GM18868 (cell line): ENCODE data around the gene RMDN3.

Source experiments
- ATAC-seq: cut with Tn5 transposase; IDR thresholded peaks from one replicate; pipeline ENCODE4 v1.9.1; 2021; ENCODE audit warnings: mild to moderate bottlenecking, moderate library complexity; ENCODE audit not compliant: unreplicated experiment

Gene RMDN3, protein sequence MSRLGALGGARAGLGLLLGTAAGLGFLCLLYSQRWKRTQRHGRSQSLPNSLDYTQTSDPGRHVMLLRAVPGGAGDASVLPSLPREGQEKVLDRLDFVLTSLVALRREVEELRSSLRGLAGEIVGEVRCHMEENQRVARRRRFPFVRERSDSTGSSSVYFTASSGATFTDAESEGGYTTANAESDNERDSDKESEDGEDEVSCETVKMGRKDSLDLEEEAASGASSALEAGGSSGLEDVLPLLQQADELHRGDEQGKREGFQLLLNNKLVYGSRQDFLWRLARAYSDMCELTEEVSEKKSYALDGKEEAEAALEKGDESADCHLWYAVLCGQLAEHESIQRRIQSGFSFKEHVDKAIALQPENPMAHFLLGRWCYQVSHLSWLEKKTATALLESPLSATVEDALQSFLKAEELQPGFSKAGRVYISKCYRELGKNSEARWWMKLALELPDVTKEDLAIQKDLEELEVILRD

DNA sequence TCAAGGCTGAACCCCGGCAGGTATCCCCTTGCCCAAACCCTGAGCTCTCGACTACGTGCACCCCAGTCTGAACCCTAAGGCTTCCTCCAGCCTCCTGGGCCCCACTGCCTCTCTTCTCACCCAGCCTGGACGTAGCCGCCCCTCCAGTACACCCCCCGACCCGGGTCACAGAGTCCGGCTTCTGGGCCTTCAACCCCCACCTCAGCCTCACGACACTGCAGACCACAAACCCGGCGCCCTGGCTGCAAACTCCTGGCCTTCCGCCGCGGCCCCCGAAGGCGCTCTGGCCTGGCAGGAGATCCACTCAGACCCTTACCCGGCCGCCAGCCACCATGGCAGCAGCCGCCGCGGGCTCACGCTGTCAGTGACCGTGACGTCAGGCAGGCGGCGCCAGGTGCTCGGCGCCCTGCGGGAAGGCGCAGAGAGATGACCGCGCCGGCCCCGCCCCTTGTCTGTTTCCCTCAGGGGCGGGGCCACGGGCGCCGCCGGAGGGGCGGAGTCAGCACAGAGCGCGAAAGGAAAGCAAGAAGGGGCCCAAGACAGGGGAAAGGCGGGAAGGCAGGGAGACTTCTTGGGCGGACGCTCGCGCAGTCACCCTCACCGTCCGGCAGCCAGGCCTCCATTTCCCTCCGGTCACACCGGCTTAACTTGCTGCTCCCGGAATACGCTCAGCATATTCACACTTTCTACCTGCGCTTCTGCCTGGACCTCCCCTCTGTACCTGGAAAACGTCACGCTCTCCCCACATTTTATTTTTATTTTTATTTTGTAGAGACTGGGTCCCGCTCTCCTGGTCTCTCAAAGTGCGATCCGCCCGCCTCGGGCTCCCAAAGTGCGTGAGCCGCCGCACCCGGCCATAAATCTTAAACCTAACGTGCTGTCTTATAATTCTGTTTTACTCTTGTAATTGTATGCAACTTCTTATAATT is at the start of gene RMDN3:
RMDN3 (minus strand) TSS at position 372 of the 929 bp plus-strand sequence. CDS start 471 bp downstream, outside the sequence.
- ATAC-seq: peak; percentile 86

DNA sequence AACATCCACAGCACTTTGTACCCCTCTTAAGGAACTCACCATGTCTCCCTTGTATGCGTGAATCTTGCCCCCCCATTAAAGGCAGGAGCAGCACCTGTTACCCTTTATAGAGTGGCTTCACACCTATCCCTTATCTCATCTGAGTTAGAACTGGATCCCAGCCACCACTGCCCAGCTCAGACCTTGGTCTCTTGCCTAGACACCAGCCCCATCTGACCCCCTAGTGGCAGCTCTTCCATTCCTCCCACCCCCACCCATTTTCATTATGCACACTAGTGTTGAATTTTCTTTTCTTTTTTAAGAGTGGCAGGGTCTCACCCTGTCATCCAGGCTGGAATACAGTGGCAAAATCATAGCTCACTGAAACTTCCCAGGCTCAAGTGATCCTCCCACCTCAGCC is 48.6 kb upstream of the RMDN3 start:
- no peak for ATAC-seq

DNA sequence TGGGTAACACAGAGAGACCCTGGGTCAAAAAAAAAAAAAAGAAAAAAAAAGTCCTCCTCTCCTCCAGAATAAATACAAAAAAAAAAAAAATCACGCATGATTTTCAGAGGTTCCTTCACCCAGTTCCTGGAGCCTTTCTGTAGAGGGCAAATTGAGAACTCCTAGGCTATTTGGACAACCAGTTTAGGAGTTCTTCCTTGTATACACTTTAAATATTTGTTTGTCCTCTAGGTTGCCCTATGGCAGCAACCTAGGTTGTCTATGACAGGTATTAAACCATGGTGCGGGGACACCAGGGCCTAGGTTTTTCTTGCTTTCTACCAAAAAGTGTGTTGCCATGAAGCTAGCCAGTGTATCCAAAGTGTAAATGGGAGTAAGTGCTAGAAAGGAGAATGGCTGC is 48.0 kb upstream of the RMDN3 start:
- no peak for ATAC-seq

DNA sequence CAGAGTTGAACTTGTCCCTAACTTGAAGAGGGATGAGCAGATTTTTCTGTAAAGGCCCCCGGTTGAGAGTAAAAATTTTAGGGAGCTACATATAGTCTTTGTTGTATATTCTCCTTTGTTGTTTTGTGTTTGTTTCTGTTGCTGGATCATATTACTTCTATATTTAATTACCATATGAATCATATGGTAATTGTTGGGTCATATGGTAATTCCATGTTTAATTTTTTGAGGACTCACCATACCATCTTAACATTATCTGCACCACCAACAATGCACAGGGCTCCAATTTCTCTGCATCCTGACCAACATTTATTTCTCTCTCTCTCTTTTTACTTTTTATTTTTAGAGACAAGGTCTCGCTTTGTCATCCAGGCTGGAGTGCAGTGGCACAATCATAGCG is 44.5 kb upstream of the RMDN3 start:
- no peak for ATAC-seq

DNA sequence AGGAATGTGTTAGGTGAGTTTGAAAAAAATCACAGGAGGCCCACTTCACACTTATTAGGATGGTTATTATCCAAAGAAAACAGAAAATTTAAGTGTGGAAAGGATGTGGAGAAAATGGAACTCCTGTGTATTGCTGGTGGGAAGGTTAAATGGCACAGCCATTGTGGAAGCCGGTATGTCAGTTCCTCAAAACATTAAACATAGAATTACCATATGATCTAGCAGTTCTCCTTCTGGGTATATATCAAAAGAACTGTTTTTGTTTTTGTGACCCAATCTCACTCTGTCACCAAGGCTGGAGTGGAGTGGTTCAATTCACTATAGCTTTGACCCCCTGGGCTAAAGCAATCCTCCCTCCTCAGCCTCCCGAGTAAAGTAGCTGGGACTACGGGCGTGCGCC is 41.5 kb upstream of the RMDN3 start:
- no peak for ATAC-seq

DNA sequence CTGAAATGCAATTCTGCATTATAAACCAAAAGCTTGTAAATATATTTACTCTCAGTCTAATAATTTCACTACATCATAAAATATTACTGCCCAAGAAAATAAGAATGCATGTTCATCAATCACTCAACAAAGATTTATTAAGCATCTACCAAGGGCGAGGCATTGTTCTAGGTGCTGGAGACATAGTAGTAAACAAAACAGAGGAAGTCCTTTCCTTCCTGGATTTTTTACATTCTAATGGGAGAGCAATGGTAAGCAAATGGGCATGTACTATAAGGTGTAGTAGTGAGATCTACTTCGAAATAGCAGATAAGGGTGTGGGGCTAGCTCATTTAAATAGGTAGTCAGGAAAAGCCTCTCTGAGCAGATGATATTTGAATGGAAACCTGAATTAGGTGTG is 41.0 kb upstream of the RMDN3 start:
- ATAC-seq: no peak

DNA sequence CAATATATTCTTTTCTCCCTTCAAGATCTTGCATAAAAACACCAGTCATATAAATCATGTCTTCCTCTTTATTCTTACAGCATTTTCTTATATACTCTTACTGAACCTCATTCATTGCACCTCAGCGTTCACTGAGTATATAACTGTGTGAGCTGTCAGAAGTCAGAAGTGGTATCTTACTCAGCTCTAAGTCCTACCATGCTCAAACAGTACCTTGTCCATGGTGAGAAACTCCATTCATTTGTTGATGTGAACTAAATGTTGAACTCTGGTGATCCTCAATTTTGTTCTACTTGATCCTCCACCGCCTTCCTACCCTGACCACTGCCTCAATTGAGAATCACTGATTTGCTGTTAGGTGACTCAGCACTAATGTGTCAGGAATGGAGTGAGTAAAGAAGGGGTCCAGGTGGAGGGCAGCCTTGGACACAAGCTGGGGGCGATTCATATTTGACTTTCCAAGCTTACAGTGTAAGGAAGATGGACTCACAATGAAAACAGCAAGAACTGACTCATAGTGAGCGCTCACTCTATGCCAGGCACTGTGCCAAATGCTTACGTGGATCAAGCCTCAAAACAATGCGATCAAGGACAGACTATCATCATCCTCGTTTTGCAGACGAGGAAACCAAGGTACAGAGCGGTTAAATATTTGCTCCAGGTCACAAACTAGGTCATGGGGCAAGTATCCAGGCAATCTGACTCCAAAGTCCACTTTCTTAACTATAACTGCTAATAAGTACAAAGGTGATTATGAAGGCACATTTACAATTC is 38.3 kb upstream of the RMDN3 start:
- ATAC-seq: no peak

DNA sequence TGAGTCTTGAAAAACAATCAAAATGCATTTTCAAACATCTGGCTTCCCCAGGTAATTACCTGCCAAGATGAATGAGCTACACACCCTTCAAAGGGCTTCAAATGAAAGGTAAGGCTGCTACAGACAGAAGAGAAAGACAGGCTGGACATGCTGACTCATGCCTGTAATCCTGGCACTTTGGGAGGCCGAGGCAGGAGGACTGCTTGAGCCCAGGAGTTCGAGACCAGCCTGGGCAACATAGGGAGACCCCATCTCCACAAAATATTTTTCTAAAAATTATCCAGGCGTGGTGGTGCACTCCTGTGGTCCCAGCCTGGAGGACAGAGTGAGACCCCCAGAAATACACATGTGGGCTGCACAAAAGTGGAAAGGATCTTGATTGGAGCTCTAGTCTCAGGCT is 37.3 kb upstream of the RMDN3 start:
- no peak for ATAC-seq

DNA sequence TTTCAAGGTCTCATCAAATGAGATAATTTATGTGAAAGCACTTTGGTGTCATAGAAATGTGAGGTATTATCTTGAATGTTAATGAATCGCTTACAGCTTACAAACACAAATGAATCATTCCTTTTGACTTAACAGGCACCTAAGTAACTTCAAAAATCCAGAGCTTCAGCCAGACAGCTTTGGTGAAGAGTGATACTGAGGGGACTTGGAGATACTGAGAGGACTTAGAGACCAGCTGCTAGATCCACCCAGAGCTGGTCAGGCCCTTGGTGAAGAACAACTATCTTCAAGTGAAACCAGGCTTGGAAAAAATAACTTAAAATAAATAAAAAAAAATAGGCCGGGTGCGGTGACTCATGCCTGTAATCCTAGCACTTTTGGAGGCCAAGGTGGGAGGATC is 35.7 kb upstream of the RMDN3 start:
- ATAC-seq: no peak

DNA sequence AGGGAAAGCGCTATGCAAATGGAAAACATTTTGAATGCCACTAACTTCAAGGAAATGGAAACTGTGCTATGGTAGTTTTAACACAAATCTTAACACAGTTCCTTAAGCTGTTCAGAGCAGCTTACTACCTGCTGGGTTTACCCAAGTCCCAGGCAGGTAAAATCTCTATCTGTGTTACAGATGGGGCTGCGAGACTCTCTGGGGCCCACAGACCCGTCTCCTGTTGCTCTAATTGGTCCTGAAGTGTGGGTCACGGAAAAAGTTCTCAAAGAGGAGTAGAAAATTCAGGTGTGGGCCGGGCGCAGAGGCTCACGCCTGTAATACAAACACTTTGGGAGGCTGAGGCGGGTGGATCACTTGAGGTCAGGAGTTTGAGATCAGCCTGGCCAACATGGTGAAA is 34.9 kb upstream of the RMDN3 start:
- ATAC-seq: no peak

DNA sequence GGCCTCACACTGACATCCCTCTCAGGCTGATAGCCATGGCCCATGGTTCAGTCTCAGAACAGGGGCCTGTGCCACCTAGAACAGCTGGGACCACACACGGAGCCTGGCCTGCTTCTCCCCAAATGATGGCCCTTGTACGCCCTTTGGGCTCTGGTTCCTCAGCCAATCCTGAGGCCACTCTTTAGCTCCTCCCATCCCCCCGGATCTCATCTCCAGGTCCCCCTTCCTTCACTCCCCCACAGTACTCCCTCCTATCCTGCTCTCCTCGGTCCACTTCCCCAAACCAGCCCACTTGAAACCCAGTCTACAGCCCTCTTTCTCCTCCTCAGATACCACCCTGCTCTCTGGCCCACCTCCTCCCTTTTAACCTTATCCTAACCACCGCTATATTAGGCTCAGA is 34.1 kb upstream of the RMDN3 start:
- ATAC-seq: no peak

DNA sequence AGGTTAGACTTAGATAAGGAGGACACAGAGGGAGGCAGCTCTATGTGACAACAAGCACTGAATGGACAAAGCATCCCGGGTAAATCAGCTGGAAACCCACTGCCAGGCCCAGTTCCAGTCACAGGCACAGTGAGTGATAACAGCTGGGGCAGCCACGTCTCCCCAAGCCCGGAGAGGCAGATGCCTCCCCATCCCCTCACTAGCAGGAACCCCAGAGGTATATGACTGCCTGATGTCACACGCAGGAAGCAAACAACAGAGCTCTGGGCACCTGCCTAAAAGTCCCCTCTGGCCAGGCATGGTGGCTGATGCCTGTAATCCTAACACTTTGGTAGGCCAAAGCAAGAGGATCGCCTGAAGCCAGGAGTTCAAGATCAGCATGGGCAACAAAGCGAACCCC is 32.9 kb upstream of the RMDN3 start:
- ATAC-seq: no peak

DNA sequence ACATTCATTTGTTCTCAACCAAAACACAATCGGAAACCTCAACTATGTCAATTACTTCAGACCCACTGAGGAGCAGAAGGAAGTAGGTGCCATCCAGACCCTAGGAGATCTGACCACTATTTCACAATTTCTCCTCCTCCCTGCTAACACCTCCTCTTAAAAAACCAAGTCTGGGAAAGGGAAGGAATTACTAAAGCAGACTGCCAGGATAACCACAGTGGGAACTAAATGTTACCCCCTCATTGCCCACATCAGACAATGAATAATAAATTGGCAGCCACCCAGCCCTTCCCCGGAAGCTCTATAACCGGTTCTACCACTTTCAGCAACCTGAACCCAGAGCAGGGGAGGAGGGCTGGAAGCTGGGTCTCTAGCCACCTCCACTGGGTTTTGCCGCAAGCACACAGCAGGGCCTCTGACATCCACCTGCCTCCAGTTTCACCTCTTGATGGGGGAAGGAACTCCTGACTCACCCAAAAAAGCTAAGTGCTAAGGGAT is 32.3 kb upstream of the RMDN3 start:
- no peak for ATAC-seq

DNA sequence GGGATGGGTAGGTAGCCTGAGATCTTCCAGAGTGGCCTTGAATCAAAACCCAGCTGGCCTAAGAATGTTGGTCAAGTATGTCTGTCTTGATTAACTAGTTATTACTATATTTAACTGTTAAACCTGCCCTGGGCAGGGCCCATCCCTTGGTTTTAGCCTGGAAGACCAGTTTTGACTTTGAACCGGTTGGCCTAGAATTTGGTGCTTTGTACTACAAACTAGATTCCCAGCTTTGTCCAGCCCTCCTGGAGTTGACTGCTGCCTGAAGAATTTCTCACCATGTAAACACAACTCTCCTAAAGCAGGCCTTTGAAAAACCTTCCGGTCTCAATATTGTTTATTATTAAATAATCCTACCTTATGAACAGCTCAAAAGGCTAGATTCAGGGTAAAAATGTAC is 30.8 kb upstream of the RMDN3 start:
- no peak for ATAC-seq

DNA sequence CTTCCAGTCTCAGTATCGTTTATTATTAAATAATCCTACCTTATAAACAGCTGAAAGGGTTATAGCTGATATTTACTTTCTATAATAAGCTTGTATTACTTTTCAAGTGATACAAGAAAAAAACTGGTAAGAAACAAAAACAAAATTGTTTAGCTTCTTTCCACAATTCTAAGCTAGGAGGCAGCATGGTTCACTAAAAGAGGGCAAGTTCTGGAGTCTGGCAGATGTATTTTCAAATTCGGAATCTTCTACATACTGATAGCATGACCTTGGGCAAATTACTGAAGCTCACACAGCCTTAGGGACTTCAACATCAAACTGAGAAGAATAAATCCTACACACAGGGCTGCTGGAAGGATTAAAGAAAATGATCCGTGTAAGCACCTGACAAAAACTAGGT is 30.1 kb upstream of the RMDN3 start:
- no peak for ATAC-seq

DNA sequence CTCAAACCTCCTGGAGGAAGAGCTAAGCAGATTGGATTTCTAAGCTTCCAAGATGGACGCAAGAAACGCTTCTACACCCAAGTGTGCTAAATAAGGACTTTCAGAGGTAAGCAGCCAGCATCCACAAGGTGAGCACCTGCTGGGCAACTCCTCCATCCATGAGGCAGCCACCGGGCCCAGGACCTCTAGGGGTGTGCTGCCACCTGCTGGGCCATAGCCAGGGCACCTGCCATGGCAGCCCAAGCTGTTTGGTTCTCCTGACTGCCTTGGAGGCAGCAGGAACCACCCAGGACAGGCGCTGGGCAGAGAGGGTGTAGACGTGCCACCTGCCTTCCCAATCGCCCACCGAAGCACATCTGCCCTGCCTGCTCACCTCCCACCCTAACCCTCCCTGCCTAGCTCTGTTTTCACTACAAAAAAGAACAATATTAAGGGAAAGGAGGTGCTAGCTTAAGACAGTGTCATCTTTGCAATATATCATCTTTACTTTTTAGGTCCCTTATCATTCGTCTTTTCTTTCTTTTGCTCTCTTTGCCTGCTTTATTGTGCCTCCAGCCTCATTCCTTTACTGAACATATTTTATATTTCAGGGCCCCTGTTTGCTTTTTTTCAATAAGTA is 27.7 kb upstream of the RMDN3 start:
- ATAC-seq: peak; percentile 74

DNA sequence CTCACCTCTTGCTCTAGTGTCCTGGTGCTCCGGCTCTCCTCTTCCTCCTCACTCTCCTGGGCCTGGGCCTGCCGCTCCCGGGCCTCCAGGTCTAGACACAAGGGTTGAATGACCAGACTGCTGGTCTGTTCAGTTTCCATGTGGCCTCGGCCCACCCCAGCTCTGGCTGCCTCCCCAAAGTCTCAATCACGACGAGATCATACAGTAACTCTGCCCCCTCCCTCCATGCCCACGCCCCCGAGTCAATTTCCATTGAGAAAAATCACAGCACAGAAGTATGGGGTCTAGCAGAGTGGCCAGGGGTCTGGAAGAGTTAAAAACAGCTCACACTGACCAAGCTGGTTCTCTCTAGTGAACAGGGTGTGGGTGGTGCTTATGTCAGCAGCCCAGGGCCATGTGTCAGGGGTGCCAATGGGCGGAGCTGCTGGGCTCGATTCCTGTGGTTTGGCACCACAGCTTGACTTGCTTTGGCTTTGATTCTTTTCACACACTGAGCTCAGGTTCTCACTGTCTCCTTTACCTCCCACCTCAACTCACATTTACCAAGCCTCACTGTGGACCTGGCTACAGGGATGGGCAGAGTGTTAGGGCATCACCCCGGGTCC is 21.6 kb upstream of the RMDN3 start:
- no peak for ATAC-seq

DNA sequence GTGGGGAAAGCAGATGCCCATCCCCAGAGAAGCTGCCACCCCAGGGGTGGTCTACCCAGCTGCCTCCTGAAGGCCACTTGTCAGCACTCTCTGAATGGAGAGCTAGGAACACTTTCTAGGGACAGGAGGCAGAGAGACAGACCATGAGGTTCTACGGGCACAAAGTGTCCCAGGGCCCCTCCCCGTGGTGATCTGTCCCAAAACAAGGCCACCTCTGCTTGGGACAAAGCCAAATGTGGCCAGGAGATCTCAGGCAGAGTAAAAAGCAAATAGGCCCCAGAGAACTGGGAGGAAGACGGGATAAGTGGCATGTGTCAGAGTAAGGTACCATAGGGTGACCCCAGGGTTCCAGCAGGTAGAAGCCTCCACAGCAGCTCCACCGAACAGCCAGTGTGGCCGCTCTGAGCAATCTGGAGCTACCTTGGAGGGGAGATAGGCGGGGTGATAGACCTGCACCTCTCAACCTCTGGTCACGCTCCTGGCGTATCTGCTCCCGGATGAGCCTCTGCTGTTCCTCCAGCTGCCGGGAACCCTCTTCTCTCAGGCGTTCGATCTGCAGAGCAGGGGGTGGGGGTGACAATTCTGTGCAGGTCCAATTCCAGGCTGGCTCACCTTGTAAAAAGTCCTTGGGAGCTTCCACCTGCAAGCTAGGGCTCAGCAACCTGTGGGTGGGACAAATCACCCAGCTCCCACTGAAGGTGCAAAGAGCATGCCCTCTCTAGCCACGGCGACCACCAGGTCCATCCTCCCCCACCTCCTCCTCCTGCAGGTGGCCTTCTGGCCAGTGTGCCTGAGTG is 20.9 kb upstream of the RMDN3 start:
- no peak for ATAC-seq

DNA sequence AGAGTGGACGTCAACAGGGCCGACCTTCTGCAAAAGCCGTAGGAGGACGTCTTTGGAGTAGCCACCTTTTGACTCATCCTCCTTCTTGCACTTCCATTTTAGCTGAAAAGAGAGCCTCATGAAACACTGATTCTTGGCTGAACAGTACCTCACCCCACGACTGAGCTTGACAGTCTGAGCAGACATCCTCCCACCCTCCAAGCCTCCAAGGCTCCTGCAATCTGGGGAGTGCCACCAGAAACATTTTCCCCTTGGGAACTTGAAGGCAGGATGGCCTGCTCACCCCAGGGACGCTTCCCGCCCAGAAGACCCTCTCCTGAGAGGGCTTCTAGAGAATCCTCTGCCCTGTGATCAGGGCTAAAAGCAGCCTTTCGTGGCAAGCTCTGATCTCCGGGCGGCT is 20.0 kb upstream of the RMDN3 start:
- ATAC-seq: no peak
